D721Med (cell line): ENCODE data around the gene EEPD1.

Source experiments
- DNase-seq: peaks from one replicate; pipeline ENCODE4 v3.0.0; 2011; ENCODE audit warnings: low spot score; ENCODE audit not compliant: insufficient read length
- FAIRE-seq: peaks from 2 replicates; lab custom pipeline; 2011; peaks lifted over from hg19 to GRCh38; lab: Jason Lieb, UNC
- CTCF ChIP-seq: IDR thresholded peaks from 2 replicates; pipeline ENCODE4 v1.5.1; 2012; ENCODE audit warnings: mild to moderate bottlenecking, control low read depth; ENCODE audit not compliant: insufficient read depth; ENCODE audit errors: missing control alignments

EEPD1 gene

DNA sequence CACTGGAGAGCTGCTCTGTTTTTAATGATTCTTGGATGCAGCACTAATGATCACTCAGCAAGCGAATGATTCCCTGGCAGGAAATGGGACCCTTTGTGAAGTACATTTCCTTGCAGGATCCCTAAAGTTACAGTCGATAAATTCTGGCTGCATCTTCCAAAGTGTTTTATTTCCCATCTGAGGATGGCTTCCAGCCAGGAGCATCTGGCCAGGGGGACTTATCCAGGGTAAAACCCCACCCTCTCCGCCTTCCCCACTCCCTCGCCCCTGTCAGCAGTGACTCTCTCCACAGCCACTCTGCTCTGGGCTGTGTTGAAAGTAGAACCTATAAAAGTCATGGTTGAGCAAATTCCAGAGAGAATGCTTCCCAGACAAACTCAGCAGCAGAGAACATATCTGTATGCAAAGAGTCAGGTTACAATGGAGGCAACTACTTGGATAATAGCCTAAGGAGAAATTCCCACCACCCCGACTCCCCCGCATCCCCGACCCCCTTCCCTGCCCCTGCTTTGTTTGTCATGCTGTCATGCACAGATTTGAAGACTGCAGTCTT is 125.6 kb downstream of the EEPD1 start:
- DNase-seq (no peak), FAIRE-seq (no peak)
- TF ChIP-seq CTCF: no peak

DNA sequence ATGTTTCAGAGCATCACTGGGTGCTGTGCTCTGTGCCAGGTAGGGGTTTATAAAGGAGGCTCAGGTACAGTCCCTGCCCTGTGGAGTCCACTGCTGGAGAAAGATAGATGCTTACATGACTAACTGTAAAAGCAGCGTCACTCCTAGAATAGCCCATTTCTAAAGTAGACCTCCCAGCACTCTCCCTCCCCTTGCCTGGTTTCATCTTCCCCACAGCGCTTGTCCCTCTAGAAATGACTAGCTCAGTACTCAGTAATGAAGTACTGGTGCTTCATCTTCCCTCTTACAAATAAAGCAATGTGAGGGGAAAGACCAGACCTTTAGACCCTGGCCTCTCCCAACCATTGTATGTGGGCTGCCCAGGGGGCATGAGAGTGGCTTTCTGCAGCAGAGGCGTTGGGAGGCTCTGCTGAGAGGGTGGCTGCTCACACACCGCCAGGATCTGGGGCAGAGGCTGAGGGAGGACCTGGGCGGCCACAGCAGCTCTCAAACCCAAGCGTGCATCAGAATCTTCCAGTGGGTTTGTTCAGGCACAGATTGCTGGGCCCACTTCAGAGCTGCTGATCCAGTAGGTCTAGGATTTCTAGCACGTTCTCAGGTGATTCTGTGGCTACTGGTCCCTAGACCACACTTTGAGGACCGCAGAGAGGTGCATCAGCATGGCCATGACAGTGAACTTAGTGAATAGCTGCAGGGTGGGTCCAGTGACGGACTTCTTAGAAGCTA is 126.3 kb downstream of the EEPD1 start:
- TF ChIP-seq CTCF: no peak
- FAIRE-seq: no peak
- no peak for DNase-seq

DNA sequence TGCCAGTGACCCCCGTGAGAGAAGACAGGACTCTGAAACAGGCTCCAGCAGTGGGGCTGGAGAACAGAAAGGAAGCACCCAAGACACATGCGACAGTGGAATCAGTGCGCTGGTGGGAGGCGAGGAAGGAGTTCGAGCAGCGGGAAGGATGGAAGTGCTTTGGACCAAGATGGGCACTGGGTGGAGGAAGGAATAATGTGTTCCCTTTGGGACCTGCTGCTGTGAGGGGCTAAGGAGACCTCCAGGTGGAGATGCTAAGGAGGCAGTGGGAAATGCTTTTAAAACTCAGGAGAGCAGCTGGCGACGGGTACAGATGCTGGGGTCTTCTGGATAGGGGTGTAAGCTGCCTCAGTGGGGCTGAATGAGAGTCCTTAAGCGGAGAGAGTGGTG is 126.9 kb downstream of the EEPD1 start:
- no peak for TF ChIP-seq CTCF
- DNase-seq (no peak), FAIRE-seq (no peak)

GRCh38 chr7:36280840-36281812 is 128.1 kb downstream of the EEPD1 start:
- TF ChIP-seq CTCF: no peak
- FAIRE-seq (no peak), DNase-seq (no peak)

DNA sequence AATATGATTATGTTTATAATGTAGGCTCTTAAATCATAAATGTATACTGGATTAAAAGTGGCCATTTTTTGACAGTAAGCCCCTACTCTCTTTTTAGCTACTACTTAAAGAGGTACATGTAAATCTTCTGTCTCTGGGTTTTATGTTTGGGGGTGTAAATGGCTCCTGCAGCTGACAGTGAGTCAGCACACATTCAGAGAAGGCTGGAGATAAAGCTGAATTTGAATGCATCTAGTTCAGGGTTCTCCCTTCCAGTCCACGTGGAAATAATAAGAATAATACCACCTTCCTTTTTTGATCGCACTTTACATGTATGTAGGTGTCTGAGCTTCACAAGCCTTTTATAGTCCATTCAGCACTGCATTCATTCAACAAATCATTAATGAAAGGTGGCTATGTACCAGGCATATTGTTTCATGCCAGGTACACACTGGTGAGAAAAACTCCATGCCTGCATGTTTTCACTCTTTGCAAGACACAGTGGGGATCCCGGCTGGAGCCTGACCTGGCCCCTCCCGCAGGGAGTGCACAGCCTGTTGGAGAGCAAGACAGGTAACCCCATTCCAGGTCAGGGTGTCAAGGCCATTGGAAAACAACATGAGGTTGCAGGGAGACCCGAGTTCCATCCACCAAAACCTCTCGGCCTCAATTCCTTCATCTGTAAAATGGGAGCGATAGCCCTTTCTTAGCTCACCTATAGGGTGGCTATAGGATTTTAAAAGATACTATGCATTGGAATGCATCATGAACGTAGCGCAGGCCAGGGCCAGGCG is 129.1 kb downstream of the EEPD1 start:
- FAIRE-seq: no peak
- no peak for DNase-seq

More for the DNA sequence above, 129.1 kb downstream of the EEPD1 start:
- TF ChIP-seq CTCF: no peak
